Gastrocnemius medialis (tissue), 4 donors: Measurements from ENCODE around the gene EFNA5. TPM values are rescaled to one million over a fixed set of nuclear protein-coding genes. Genes with fewer than 3 reads are reported as not detected.

ENCODE experiments used
- ATAC-seq, 2 donors: fragments of 150-250 bp; one replicate each; pipeline ENCODE4 v1.9.1; 2016
- DNase-seq, 2 donors: peaks; one replicate each; pipeline ENCODE4 v3.0.0-alpha.2; 2019
- H3K27ac ChIP-seq, 4 donors: fragments of 200-600 bp; sonication (generic); 1 replicate in 1 of 4; 2 replicates in 3 of 4; pipeline ENCODE4 v1.5.1; 2016 to 2018; ENCODE audit warnings: mild to moderate bottlenecking in 2 of 4, moderate library complexity in 1 of 4
- H3K27me3 ChIP-seq, 3 donors: fragments of 200-600 bp; sonication (generic) in 2 of 3; 1 replicate in 1 of 3; 2 replicates in 2 of 3; pipeline versions ENCODE4 v1.5.1 to v1.6.0; 2016 to 2019; ENCODE audit warnings: mild to moderate bottlenecking in 1 of 3, moderate library complexity in 1 of 3
- H3K36me3 ChIP-seq, 2 donors: fragments of 200-600 bp; sonication (generic) in 1 of 2; one replicate each; pipeline ENCODE4 v1.5.1; 2017 to 2018
- H3K4me1 ChIP-seq, 2 donors: fragments of 200-600 bp; sonication (generic) in 1 of 2; one replicate each; pipeline ENCODE4 v1.5.1; 2016 to 2017; ENCODE audit warnings: mild to moderate bottlenecking in 2 of 2
- H3K4me3 ChIP-seq, 4 donors: fragments of 200-600 bp; sonication (generic) in 3 of 4; 1 replicate in 1 of 4; 2 replicates in 3 of 4; pipeline ENCODE4 v1.5.1; 2016 to 2019; ENCODE audit warnings: mild to moderate bottlenecking in 2 of 4
- H3K9me3 ChIP-seq, 3 donors: fragments of 200-600 bp; sonication (generic) in 2 of 3; 1 replicate in 1 of 3; 2 replicates in 2 of 3; pipeline ENCODE4 v1.5.1; 2016 to 2019
- CTCF ChIP-seq, 5 experiments: fragments of 450-650 bp in 3 of 5; fragments of 200-600 bp in 2 of 5; sonication (generic) in 2 of 5; IDR thresholded peaks in 4 of 5; conservative IDR thresholded peaks in 1 of 5; 1 replicate in 4 of 5; 2 replicates in 1 of 5; pipeline ENCODE4 v1.5.1; 2016 to 2019; ENCODE audit warnings: antibody characterized with exemption in 5 of 5, mild to moderate bottlenecking in 3 of 5, moderate library complexity in 3 of 5
- POLR2A ChIP-seq, 2 donors: fragments of 450-650 bp; IDR thresholded peaks; one replicate each; pipeline ENCODE4 v1.6.1; 2017; ENCODE audit warnings: antibody characterized with exemption in 2 of 2, mild to moderate bottlenecking in 2 of 2, moderate library complexity in 2 of 2
- in situ Hi-C, 4 donors: fragments of 200-750 bp; cut with MboI; loops; one replicate each; pipeline versions ENCODE4 v1.15.0 to v1.8.0; 2017; ENCODE audit warnings: low sequenced_read_pairs in 4 of 4
- intact Hi-C: fragments of 100-400 bp; cut with DNase I; formaldehyde crosslinking; loops from one replicate; pipeline ENCODE4 v1.15.1; 2023; ENCODE audit warnings: low total_unique reads
- total RNA-seq, 4 donors: library from RNA; depleted of rRNA; stranded (reverse); fragments of >200 nt; gene quantifications; one replicate each; pipeline versions ENCODE4 v1.1.0 to v1.2.3, GENCODE V29; 2016

EFNA5 gene
- total RNA-seq, 4 donors from 2014 or later: 0.15 to 0.62 (median 0.20) TPM; not detected in 1

GRCh38 chr5:107687404-107687803 lies 16.7 kb upstream of the EFNA5 start:
- intact Hi-C loops (no loop called here), in situ Hi-C loops (no loop called here)
- no peak for ATAC-seq
- Histone ChIP-seq H3K36me3 (no peaks in the 10 kb centered on the region), H3K4me1 (no peaks in the 10 kb centered on the region), H3K27ac (no peak overlapping the region), H3K4me3 (no peak overlapping the region), H3K27me3 (no peaks in the 10 kb centered on the region), H3K9me3 (no peaks in the 10 kb centered on the region)
- DNase-seq: no peak
- TF ChIP-seq CTCF (IDR thresholded peaks at IDR 0.05 in 4 of 5, conservative IDR thresholded peaks at IDR 0.05 in 1 of 5) (no peak), POLR2A (IDR thresholded peaks at IDR 0.05) (no peak)

GRCh38 chr5:107682533-107682932 lies 11.8 kb upstream of the EFNA5 start:
- TF ChIP-seq POLR2A (IDR thresholded peaks at IDR 0.05) (no peak), CTCF (IDR thresholded peaks at IDR 0.05 in 4 of 5, conservative IDR thresholded peaks at IDR 0.05 in 1 of 5) (no peak)
- Histone ChIP-seq H3K4me1 (no peaks in the 10 kb centered on the region), H3K9me3 (no peaks in the 10 kb centered on the region), H3K27ac (no peak overlapping the region), H3K27me3 (no peaks in the 10 kb centered on the region), H3K4me3 (no peak overlapping the region), H3K36me3 (no peaks in the 10 kb centered on the region)
- DNase-seq: no peak
- ATAC-seq: no peak
- in situ Hi-C loops (no loop called here), intact Hi-C loops (no loop called here)

GRCh38 chr5:107680799-107681198 lies 10.1 kb upstream of the EFNA5 start:
- no peak for ATAC-seq

GRCh38 chr5:107680099-107680498 lies 9.4 kb upstream of the EFNA5 start:
- Histone ChIP-seq H3K27me3 (no peaks in the 10 kb centered on the region), H3K4me1 (no peaks in the 10 kb centered on the region), H3K36me3 (no peaks in the 10 kb centered on the region), H3K27ac (no peak overlapping the region), H3K4me3 (no peak overlapping the region), H3K9me3 (no peaks in the 10 kb centered on the region)
- intact Hi-C loops: no loop called here
- in situ Hi-C loops: no loop called here
- no peak for DNase-seq
- TF ChIP-seq CTCF (IDR thresholded peaks at IDR 0.05 in 4 of 5, conservative IDR thresholded peaks at IDR 0.05 in 1 of 5) (no peak), POLR2A (IDR thresholded peaks at IDR 0.05) (no peak)
- ATAC-seq: no peak

More at GRCh38 chr5:107680799-107681198, 10.1 kb upstream of the EFNA5 start:
- in situ Hi-C loops: no loop called here
- Histone ChIP-seq H3K36me3 (no peaks in the 10 kb centered on the region), H3K4me3 (no peak overlapping the region), H3K27me3 (no peaks in the 10 kb centered on the region), H3K27ac (no peak overlapping the region), H3K9me3 (no peaks in the 10 kb centered on the region), H3K4me1 (no peaks in the 10 kb centered on the region)
- TF ChIP-seq POLR2A (IDR thresholded peaks at IDR 0.05): no peak
- no peak for TF ChIP-seq CTCF (IDR thresholded peaks at IDR 0.05 in 4 of 5, conservative IDR thresholded peaks at IDR 0.05 in 1 of 5)
- intact Hi-C loops: no loop called here
- DNase-seq: no peak

GRCh38 chr5:107676702-107677101 lies 6.0 kb upstream of the EFNA5 start:
- Histone ChIP-seq H3K27ac (no peak overlapping the region), H3K9me3 (no peaks in the 10 kb centered on the region), H3K4me1 (peaks cover 5 to 12% of the 10 kb centered on the region in 2 donors), H3K27me3 (peaks cover 0 to under 1% (median 0%) of the 10 kb centered on the region in 3 donors), H3K36me3 (no peaks in the 10 kb centered on the region), H3K4me3 (no peak overlapping the region)
- TF ChIP-seq CTCF (IDR thresholded peaks at IDR 0.05 in 4 of 5, conservative IDR thresholded peaks at IDR 0.05 in 1 of 5) (no peak), POLR2A (IDR thresholded peaks at IDR 0.05) (no peak)
- intact Hi-C loops: loop anchor here (10.0 kb wide), 2 partner anchors 572 to 1402 kb away; no protein-coding TSS in a partner anchor
- no peak for DNase-seq
- no peak for ATAC-seq
- in situ Hi-C loops: no loop called here
